Measurements from ENCODE around the gene LCE4A.

The LCE4A gene

GRCh38 chr1:152728986-152729385, 21.0 kb downstream of the LCE4A start:
- no peak for TF ChIP-seq CTCF (IDR thresholded peaks at IDR 0.05; ENCODE audit: low read depth, low read length)
- no peak overlapping the region for H3K4me3 ChIP-seq (ENCODE audit: low read depth, low read length)

- TF ChIP-seq CTCF (IDR thresholded peaks at IDR 0.05; ENCODE audit: low read depth, low read length) = no peak
- no peak overlapping the region for H3K4me3 ChIP-seq (ENCODE audit: low read depth, low read length)
These were observed 27.7 kb downstream of the LCE4A start for GRCh38 chr1:152735648-152736047.

- no peak for TF ChIP-seq CTCF (IDR thresholded peaks at IDR 0.05; ENCODE audit: low read depth, low read length)
- H3K4me3 ChIP-seq (ENCODE audit: low read depth, low read length) = no peak overlapping the region
These were observed 30.0 kb downstream of the LCE4A start for GRCh38 chr1:152737997-152738396.

GRCh38 chr1:152739841-152740240, 31.9 kb downstream of the LCE4A start:
- no peak overlapping the region for H3K4me3 ChIP-seq (ENCODE audit: low read depth, low read length)
- no peak for TF ChIP-seq CTCF (IDR thresholded peaks at IDR 0.05; ENCODE audit: low read depth, low read length)

GRCh38 chr1:152741656-152742055, 33.7 kb downstream of the LCE4A start:
- no peak overlapping the region for H3K4me3 ChIP-seq (ENCODE audit: low read depth, low read length)
- no peak for TF ChIP-seq CTCF (IDR thresholded peaks at IDR 0.05; ENCODE audit: low read depth, low read length)

GRCh38 chr1:152743371-152744145, 35.6 kb downstream of the LCE4A start:
- no peak for TF ChIP-seq CTCF (IDR thresholded peaks at IDR 0.05; ENCODE audit: low read depth, low read length)
- no peak overlapping the region for H3K4me3 ChIP-seq (ENCODE audit: low read depth, low read length)

GRCh38 chr1:152745289-152745704, 37.3 kb downstream of the LCE4A start:
- no peak overlapping the region for H3K4me3 ChIP-seq (ENCODE audit: low read depth, low read length)
- no peak for TF ChIP-seq CTCF (IDR thresholded peaks at IDR 0.05; ENCODE audit: low read depth, low read length)
